GM21423 (cell line): ENCODE data around the gene PARD6G.

Experiments
- ATAC-seq: cut with Tn5 transposase; IDR thresholded peaks from one replicate; pipeline ENCODE4 v1.9.1; 2021; ENCODE audit warnings: mild to moderate bottlenecking, moderate library complexity; ENCODE audit not compliant: unreplicated experiment

Gene PARD6G

DNA sequence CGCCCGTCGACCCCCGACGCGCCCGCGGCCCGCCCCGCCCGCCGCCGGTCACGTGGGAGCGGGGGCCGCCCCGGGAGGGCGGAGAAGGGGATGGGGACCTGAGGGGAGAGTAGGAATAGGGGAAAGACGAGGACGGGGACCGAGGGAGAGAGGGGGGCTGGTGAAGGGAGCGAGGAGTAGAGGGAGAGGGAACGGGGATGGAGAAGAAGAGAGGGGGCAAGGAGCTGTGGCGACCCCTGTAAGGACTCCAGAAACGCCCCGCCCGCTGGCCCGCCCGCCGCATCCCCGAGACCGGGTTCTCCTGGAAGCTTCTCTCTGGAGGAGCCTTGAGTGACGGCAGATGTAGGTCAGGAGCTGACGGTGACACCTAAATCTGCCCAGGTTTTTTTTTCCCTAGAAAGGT, 137.6 kb downstream of the PARD6G start:
- peak; percentile 14 for ATAC-seq

GRCh38 chr18:80108739-80109675, 138.3 kb downstream of the PARD6G start, which contains the start of gene ADNP2:
Gene ADNP2, plus strand, starts transcription at chr18:80109262. Its CDS starts 8,281 bp downstream, at chr18:80117543.
- peak; percentile 68 for ATAC-seq

DNA sequence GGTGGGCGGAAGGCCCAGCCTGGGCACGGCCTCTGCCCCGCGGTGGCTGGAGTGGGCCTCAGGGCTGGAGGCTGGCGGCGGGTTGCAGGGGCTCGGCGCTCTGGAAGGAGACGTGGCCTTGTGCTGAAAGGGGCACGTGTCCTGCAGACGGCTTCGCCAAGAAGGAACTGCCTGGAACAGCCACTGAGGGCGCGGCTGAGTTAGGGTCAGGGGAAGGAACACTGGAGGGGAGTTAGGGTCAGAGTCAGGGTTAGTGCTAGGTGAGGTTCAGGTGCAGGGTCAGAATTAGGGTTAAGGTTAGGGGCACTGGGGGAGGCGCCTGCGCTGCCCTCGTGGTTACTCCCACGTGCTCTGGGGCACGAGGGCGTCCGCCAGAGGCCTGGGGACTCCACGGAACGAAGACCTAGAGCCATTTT, 139.2 kb downstream of the PARD6G start:
- ATAC-seq: no peak

- ATAC-seq: no peak
Measured at GRCh38 chr18:80107426-80107825, 139.9 kb downstream of the PARD6G start.
